ENCODE results near the gene CHMP2A.
A peak's percentile ranks its signal among the peaks of the same experiment; 100 is the strongest.

Gene CHMP2A

DNA sequence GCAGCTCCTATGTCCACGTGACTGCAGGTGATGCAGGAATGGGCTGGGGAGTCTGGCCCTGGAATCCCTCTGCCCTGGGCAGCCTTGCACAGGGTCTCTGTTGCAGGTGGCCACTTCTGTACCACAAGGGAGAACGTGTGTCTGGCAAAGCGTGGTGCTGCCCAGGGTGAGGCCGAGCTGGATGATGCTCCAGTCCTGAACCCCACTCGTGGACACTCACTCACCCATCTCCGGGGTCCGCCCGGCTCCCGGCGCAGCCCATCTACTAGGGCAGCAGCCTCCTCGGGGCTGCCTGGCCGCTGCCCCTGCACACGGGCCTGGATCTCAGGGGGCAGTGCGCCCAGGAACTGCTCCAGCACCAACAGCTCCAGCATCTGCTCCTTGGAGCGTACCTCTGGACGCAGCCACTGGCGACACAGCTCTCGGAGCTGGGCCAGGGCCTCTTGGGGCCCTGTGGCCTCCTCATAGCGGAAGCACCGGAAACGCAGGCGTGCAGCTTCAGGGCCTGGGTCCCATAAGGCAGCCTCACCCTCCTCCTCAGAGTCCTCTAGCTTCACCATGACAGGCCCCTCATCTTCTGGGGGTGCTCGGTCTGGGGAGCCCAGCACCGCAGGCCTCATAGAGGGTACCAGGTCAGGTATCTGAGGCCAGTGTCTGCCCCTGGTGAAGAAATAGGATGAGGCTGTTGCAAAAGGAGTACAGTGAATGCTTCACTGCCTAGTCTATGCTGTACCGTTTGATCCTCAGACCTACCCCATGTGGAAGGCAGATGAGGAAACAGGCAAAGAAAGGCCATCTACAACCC, 16.1 kb upstream of the CHMP2A start:
- no peak for DNase-seq (ENCODE audit: low read depth in 2 of 3, low spot score in 1 of 3)

DNA sequence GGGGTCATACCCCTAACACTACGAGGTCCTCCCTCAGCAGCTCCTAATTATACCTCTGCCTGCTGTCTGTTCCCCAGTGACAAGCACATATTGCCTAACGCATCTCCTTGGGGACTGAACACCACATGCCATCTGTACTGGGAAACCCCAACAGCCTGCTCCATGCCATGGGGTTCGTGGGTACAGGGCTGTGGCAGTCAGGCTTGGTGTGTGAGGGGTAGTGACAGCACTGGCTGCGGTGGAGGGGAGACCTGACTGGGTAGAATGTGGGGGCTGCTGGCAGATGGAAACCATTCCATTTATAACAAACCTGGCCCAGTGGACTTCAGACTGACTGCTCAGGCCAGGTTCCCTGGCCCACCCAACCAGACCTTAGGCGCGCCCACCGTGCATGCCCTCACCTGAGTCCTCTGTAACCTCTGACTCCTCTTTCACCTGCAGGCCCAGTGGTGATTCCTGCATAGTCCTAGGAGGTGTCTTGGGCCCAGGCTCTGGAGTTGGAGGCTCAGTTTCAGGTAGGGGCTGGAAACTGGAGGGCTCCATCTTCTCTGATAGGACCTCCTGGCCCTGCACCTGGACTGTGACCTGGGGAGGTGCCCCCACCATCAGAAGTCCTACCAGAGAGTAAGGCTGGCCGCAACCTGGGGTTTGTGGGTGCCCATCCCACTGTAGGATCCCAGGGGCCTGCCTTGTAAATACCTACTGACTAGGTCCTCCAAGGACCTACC, 15.2 kb upstream of the CHMP2A start:
- DNase-seq (ENCODE audit: low read depth in 2 of 3, low spot score in 1 of 3): no peak

DNA sequence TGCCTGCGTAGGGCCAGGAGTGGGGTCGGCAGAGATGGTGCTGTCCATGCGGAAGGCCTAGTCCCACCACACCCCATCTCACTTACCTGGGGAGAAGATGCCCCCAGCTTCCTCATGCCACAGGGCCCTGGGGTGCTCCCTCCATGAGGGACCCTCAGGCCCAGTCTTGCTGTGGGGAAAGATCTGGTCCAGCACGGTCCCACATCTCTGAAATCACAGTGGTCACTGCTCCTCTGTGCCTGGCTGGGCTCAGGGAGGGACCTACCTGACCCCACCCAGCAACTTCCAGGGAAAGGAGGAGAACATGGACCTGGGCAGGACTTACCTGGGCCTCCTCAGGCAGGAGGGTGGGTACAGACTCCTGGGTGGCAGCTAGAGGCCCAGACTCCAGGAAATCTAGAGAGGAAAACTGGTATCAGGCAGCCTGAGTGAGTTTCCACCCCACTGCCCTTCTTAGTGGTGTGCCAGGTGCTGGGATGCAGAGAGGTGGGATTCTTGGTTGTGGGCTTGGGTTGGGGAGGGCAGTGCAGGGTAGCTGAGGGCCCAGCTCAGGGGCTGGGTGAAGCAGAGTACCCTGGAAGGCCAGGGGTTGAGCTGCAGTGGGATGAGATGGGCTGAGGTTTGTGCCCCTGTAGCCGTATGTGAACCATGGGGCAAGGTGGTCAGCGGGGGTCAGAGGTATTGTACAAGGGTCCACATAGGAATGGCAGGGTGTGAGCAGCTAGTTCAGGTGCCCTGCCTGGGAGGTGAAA, 14.5 kb upstream of the CHMP2A start:
- no peak for DNase-seq (ENCODE audit: low read depth in 2 of 3, low spot score in 1 of 3)

DNA sequence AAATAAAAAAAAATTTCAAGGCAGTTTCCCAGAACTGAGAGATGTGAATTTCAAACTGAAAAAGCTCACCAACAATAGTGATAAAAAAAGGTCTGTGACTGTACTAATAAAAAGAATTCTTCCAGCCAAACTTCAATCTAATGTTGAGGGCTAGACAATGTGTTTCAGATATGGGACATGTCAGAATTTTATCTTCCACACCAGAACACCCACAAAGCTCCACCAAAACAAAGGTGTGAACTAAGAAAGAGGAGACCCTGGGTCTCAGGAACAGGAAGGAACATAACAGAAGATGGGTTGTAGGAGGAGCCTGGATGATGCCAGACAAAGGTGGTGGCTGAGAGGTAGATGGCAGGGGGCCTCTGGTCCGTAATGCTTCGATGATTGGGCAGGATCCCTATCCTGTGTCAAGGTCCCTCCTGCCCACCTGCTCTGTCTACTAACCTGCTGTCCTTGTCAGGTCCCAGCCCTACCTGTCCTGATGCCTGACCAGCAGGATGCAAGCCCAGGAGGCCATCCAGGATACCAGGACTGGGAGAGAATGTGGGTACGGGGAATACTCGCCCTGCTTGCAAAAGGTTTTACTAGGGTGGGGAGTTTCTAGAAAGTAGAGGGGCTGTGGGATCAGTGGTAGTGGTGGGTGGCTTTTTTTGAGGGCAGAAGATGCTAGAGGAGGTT, 13.7 kb upstream of the CHMP2A start:
- DNase-seq (ENCODE audit: low read depth in 2 of 3, low spot score in 1 of 3): no peak

DNA sequence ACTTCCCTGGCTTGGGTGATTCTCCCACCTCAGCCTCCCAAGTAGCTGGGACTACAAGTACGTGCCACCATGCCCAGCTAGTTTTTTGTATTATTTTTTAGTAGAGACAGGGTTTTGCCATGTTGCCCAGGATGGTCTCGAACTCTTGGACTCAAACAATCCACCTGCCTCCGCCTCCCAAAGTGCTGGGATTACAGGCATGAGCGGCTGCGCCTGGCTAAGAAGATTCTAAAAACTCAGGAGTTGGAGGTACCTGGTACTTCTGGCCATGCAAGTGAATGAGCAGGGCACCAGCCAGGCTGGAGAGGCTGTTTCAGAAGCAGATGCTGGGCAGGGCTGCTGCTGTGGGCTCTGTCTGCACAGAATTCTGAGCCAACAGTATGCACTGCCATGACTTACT, 12.1 kb upstream of the CHMP2A start:
- no peak for DNase-seq (ENCODE audit: low read depth in 2 of 3, low spot score in 1 of 3)

DNA sequence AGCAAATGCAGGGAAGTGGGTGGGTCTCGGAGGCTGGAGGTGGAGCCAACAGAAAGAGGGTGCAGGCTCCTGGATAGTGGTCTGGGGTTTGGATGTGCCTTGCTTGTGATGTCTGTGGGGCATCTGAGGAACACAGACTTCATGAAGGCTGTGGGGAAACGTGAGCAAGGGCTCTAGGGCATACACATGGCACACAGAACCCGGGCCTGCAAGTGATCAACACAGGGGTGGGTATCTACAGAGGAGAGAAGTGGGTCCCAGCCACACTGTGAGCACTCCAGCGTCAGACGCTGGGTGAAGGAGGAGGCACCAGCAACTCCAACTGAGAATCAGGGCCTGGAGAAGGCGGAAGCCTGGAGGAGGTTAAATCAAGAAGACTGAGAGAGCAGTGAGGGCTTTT, 8.9 kb upstream of the CHMP2A start:
- DNase-seq (ENCODE audit: low read depth in 2 of 3, low spot score in 1 of 3): no peak

DNA sequence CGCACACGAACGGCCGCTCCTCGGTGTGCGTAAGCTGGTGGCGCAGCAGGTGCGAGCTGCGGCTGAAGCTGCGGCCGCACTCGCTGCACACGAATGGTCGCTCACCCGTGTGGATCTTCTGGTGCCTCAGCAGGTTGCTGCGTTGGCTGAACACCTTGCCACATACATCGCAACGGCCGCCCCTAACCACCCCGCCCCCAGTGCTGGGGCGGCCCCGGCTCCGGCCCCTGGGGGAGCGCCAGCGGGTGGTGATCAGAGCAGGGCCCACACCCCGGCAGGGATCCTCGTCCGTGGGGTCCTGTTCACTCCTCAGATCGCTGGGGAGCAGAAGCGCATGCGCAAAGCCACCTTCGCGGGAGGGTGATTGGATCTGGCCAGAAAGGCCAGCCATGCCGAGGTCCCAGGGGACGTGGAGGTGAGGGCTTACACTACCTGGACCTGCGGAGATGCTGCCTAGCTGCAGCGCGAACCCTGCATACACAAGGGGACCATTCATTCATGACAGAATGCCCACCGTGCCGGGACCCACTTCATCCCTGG, 8.2 kb upstream of the CHMP2A start:
- no peak for DNase-seq (ENCODE audit: low read depth in 2 of 3, low spot score in 1 of 3)

DNA sequence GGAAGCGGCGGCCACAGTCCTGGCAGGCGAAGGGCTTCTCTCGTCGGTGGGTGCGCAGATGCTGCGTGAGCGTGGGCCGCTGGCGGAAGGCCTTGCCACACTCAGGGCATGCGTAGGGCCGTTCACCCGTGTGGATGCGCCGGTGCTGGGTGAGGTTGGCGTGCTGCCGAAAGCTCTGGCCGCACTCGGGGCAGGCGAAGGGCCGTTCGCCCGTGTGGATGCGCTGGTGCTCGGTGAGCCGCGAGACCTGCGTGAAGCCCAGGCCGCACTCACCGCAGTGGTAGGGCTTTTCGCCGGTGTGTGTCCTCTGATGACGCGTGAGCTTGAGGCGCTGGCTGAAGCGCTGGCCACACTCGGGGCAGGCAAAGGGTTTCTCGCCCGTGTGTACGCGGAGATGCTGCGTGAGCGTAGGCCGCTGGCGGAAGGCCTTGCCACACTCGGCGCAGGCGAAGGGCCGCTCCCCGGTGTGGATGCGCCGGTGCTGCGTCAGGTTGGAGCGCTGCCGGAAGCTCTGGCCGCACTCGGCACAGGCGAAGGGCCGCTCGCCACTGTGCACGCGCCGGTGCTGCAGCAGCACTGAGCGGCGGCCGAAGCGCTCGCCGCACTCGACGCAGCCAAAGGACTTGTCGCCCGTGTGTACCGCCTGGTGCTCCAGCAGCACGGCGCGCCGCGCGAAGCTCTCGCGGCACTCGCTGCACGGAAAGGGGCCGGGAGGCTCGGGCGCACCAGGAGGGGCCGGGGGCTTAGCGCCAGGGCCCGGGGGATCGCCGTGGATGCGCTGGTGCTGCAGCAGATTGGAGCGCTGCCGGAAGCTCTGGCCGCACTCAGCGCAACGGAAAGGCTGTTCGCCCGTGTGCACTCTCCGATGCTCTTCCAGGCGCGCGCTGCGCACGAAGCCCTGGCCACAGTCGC, 7.5 kb upstream of the CHMP2A start:
- DNase-seq (ENCODE audit: low read depth in 2 of 3, low spot score in 1 of 3): no peak

DNA sequence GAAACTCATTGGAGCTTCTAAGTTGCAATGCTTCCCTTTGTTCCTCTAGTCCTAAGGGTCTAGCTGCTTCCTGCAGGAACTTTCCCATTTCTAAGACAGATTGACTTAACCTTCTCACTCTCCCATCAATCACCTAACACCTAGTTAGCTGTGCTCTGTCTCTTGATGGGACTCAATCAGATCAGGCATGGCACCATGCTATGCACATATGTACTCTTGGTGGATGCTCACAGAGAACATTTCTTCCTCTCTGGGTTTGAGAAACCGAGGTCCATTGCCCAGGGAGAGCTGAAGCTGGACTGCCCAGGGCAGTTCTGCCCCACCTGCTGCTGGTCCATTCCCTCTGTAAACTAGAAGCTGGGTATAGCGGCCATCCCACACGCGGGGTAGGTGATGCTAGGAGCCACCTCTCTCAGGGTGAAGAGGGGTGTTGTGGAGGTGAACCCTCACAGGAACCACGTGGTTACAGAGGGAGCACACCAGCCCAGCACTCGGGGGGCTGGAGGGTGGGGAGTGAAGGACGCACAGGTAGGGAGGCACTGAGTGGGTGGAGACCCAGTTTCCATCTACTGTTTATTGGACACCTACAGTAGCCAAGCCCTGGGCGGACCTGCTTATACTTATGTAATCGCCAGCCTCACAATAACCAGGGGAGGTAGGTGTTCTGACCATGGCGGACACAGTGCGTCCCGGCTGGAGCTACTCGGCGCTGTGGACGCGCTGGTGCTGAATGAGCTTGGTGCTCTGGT, 6.6 kb upstream of the CHMP2A start:
- DNase-seq (ENCODE audit: low read depth in 2 of 3, low spot score in 1 of 3): no peak

DNA sequence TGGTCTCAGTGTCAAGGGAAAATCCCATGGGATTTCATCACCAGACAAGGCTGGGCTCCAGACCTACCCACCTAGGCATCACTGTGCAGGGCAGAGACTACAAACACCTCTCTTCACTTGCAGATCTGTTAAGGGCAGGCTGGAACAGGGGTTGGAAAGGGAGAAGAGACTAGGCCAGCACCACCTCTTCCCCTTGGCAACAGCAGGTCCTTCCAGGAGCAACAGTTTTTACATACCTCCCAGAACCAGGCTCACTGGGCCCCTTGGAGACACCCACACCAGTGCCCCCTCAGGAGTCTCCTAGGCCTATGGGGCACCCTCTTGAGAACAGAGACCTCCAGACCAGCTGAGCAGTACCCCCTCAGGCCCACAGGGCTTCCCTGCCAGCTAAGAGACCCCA, 6.0 kb upstream of the CHMP2A start:
- DNase-seq (ENCODE audit: low read depth in 2 of 3, low spot score in 1 of 3): no peak

DNA sequence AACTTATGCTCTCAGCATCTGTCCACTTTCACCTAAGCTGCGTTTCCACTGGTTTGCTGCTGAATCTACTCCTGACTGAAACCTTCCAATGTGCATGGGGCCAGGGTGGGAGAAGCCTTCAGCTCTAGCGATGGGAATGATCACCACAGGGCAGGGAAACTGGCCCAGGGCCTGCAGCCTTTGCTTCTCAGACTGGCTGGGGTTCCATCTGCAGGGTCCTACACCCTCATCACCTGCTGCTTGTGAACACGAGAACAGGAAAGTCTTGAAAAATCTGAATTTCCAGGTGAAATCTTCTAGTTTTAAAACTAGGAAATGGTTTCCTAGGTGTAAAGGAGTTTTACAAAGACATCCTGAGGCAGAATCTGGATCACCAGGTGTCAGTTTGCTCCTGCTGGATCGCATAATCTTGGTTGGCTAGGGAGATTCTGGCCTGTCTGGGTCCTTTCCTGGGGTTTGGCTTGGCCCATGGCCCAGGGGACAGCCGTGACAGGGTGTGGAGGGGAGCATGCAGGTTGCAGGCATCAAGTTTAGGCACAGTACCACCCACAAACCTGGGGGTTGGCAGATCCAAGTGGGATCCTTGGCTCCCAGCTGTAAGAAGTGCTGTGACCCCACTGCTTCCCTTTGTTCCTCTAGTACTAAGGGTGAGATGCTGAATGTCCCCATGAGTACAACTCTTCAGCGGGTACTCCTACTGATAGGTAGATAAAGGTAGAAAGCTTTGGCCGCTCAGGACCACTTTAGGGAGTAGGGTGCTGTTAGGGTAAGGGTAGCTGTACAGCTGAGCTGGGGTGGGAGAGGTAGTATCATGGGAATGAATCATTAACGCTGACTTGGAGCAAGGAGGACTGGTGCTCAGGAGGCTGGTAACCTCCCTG, 5.3 kb upstream of the CHMP2A start:
- no peak for DNase-seq (ENCODE audit: low read depth in 2 of 3, low spot score in 1 of 3)

DNA sequence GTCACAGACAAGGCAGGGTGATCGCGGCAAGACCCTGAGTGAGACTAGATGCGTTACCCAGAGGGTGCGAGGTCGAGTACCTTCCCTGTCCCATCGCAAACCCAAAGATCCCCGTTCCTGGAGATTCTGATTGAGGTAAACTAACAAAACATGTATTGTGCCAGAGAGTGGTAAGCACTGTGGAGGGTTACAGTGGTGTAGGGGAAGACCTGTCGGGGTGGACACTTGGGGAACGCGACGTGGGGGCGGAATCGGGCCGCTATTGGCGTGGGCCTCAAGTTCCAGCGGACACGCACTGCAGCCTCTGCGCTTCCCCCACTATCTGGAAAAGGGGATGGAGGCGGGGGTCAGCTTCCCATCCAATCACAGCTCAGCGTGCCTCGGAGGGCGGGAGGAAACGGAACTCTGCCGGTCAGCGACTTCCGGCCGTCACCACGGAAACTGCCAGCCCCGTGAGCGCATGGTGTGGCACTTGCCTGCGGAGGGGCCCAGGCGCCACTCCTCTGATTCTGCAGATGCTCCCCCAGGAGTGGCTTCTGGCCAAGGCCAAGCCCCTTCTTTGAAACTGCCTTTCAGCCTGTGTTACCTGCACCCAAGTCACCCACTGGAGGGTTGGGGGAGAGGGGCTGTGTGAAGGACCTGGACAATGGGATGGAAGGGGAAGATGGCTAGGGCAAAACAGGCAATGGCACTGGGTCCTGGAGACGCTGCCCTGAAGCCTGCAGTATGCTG, 4.5 kb upstream of the CHMP2A start:
- DNase-seq (ENCODE audit: low read depth in 2 of 3, low spot score in 1 of 3): peak; percentile 65 to 81 (median 72)

DNA sequence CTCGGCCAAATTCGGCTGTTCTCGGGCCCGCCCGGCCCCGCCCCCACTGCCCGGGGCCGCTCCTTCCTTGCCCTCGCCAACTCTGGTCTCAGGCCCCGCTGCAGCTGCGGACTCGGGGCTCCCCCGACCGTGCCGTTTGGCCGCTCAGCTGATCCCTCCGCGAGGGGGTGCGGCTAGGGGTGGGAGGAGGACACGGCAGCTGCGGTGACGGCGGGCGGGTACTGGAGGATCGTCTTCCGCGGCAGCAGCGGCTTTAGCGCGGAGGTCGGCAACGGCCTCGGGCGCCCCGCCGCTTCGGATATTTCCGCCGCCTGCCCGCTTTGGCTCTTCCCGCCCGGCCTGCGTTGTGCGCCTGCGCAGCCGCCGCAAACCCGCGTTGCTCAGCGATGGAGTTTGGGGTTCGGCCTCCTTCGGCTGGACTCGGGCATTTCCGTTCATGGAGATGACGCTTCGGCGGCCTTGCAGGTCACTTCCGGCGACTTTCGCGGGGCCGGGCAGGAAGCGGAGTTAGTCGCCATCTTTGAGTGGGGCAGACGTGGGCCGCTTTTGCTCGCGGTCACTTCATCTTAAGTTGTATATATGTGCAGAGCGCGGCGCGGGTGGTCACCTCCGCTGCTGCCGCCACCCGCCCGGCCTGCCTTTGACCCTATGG, 3.8 kb upstream of the CHMP2A start:
- DNase-seq (ENCODE audit: low read depth in 2 of 3, low spot score in 1 of 3): peak; percentile 99 to 100 (median 100)

DNA sequence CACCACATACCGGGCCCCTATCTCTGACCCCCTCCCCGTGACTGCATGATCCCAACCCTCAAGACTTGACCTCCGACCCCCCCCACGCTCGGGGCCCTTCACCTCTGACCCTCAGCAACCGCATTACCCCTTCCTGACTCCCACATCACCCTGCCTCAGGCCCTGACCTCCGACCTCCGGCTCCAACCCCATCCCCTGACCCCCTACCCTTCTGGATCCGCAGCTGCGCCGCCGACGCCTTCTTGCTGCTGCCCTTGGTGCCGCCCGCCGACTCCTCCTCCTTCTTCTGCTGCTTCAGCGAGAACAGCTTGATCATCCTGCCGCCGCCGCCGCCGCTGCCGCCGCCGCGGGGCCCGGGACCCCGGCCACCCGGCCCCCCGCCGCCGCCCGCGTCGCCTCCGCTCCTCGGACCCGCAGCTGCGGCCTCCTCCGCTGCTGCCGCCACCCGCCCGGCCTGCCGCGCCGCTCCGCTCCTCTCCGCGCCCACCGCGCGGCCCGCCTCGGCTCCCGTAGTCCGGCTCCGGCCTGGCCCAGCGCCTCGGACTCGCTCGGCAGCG, 3.2 kb upstream of the CHMP2A start, which contains the start of gene UBE2M:
UBE2M (minus strand) TSS at position 546 of the 557 bp plus-strand sequence; CDS start at position 316, 230 bp downstream.
- DNase-seq (ENCODE audit: low read depth in 2 of 3, low spot score in 1 of 3): no peak

DNA sequence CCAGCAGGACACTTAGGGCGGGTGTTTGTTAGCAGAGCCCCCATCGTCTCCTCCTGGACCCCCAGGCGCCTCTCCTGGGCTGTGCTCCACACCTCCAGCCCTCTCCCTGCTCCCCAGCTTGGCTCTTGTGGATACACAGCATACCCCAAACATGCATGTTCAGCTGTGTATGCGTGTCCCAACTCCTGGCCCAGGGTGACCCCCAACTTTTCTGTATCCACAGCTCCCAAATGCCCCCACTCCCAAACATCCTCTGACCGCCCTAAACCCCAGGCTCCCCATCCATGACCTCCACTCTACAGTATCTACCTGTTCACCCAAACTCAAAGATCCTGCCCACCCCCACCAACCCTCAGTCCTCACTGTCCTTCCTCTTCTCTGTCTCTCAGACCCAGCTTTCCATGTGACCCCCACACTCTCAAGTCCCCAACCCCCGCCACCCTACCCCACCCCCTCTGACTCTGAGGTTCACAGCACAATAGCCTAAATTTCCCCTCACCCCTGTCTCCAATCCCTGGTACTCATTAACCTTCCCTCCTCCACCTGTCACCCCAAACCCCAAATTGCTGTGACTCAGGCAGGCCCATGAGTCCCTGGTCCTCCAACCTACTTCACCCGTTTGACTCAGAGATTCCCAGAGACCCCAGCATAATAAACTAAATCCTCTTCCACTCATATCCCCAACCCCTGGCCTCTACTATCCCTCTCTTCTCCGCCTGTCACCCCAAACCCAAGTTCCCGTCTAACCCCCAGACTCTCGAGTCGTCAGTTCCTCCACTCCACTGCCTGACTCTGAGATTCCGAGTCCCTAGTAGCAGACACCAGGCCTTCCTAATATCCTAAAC, 2.5 kb upstream of the CHMP2A start:
- DNase-seq (ENCODE audit: low read depth in 2 of 3, low spot score in 1 of 3): no peak
